Ascending aorta (tissue), 2 donors: ENCODE results near the gene STRAP. TPM values are rescaled to one million over a fixed set of nuclear protein-coding genes. Genes with fewer than 3 reads are reported as not detected.

Experiments used
- DNase-seq, 2 donors: peaks; one replicate each; pipeline ENCODE4 v3.0.0-alpha.2; 2019; ENCODE audit warnings: low spot score in 2 of 2
- H3K27ac ChIP-seq, 2 donors: fragments of 200-600 bp; sonication (generic); one replicate each; pipeline ENCODE4 v1.5.1; 2016 to 2017; ENCODE audit warnings: mild to moderate bottlenecking in 1 of 2
- H3K27me3 ChIP-seq: fragments of 200-600 bp; sonication (generic); one replicate; pipeline ENCODE4 v1.5.1; 2017
- H3K36me3 ChIP-seq, 2 donors: fragments of 200-600 bp; sonication (generic); one replicate each; pipeline ENCODE4 v1.5.1; 2016
- H3K4me1 ChIP-seq, 2 donors: fragments of 200-600 bp; sonication (generic); one replicate each; pipeline ENCODE4 v1.5.1; 2016 to 2017; ENCODE audit warnings: mild to moderate bottlenecking in 1 of 2
- H3K4me3 ChIP-seq, 2 donors: fragments of 200-600 bp; sonication (generic); one replicate each; pipeline ENCODE4 v1.5.1; 2016 to 2017; ENCODE audit warnings: mild to moderate bottlenecking in 1 of 2
- H3K9me3 ChIP-seq, 2 donors: fragments of 200-600 bp; sonication (generic); one replicate each; pipeline ENCODE4 v1.5.1; 2016
- intact Hi-C: fragments of 100-400 bp; cut with DNase I; formaldehyde crosslinking; loops from one replicate; pipeline ENCODE4 v1.15.1; 2023
- total RNA-seq: library from RNA; depleted of rRNA; stranded (reverse); fragments of >200 nt; gene quantifications from one replicate; pipeline ENCODE4 v1.1.0, GENCODE V29; 2016
- TF ChIP-seq, protein P1 (sequence below), 3 experiments: fragments of 200-600 bp in 2 of 3; fragments of 450-650 bp in 1 of 3; sonication (generic) in 2 of 3; IDR thresholded peaks; one replicate each; pipeline ENCODE4 v1.5.1; 2016 to 2019; ENCODE audit warnings: antibody characterized with exemption in 3 of 3, mild to moderate bottlenecking in 1 of 3, moderate library complexity in 1 of 3

Gene STRAP
- total RNA-seq, 1 donor from 2014 or later, result 17.1 TPM

DNA sequence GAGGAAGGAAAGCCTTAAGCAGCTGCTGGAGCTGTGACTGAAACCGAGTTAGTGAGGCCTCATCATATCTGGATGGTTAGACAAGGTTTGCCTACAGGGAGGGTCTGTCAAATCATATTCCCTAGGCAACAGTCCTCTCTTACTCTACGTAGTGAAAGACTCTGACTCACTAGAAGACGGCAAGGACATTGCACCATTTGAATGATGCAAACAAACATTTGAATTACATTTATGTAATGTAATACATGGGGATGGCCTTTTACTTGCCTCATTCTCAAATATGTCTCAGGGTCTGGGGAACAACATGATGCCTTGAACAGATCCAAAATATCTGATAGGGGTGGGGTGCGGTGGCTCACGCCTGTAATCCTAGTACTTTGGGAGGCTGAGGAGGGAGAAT lies 29.8 kb upstream of the STRAP start:
- Histone ChIP-seq H3K4me1 (peaks cover 0 to 5% of the 10 kb centered on the region in 2 donors), H3K27ac (no peak overlapping the region), H3K27me3 (no peaks in the 10 kb centered on the region), H3K36me3 (no peaks in the 10 kb centered on the region), H3K4me3 (no peak overlapping the region), H3K9me3 (no peaks in the 10 kb centered on the region)
- intact Hi-C loops, result loop anchor here (10.0 kb wide), 1 partner anchor 578 kb away; no protein-coding TSS in a partner anchor
- TF ChIP-seq, protein P1, sequence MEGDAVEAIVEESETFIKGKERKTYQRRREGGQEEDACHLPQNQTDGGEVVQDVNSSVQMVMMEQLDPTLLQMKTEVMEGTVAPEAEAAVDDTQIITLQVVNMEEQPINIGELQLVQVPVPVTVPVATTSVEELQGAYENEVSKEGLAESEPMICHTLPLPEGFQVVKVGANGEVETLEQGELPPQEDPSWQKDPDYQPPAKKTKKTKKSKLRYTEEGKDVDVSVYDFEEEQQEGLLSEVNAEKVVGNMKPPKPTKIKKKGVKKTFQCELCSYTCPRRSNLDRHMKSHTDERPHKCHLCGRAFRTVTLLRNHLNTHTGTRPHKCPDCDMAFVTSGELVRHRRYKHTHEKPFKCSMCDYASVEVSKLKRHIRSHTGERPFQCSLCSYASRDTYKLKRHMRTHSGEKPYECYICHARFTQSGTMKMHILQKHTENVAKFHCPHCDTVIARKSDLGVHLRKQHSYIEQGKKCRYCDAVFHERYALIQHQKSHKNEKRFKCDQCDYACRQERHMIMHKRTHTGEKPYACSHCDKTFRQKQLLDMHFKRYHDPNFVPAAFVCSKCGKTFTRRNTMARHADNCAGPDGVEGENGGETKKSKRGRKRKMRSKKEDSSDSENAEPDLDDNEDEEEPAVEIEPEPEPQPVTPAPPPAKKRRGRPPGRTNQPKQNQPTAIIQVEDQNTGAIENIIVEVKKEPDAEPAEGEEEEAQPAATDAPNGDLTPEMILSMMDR (IDR thresholded peaks at IDR 0.05), result no peak
- DNase-seq, result no peak

GRCh38 chr12:15853877-15854276 lies 28.3 kb upstream of the STRAP start:
- H3K4me3 ChIP-seq, result no peak overlapping the region
- no peak overlapping the region for H3K27ac ChIP-seq
- H3K27me3 ChIP-seq, result no peaks in the 10 kb centered on the region
- TF ChIP-seq, protein P1 (IDR thresholded peaks at IDR 0.05), result no peak
- peaks cover 0 to 3% of the 10 kb centered on the region in 2 donors for H3K4me1 ChIP-seq
- no peaks in the 10 kb centered on the region for H3K36me3 ChIP-seq
- no peaks in the 10 kb centered on the region for H3K9me3 ChIP-seq
- no peak for DNase-seq
- intact Hi-C loops, result loop anchor here (10.0 kb wide), 1 partner anchor 579 kb away; no protein-coding TSS in a partner anchor

GRCh38 chr12:15854916-15855315 lies 27.3 kb upstream of the STRAP start:
- H3K27me3 ChIP-seq, result no peaks in the 10 kb centered on the region
- H3K36me3 ChIP-seq, result no peaks in the 10 kb centered on the region
- no peak overlapping the region for H3K4me3 ChIP-seq
- H3K4me1 ChIP-seq, result peaks cover 0 to 3% of the 10 kb centered on the region in 2 donors
- no peak overlapping the region for H3K27ac ChIP-seq
- no peak for DNase-seq
- intact Hi-C loops, result loop anchor here (5.0 to 10.0 kb wide), 2 partner anchors 323 to 580 kb away; no protein-coding TSS in a partner anchor
- TF ChIP-seq, protein P1 (IDR thresholded peaks at IDR 0.05), result no peak
- no peaks in the 10 kb centered on the region for H3K9me3 ChIP-seq

DNA sequence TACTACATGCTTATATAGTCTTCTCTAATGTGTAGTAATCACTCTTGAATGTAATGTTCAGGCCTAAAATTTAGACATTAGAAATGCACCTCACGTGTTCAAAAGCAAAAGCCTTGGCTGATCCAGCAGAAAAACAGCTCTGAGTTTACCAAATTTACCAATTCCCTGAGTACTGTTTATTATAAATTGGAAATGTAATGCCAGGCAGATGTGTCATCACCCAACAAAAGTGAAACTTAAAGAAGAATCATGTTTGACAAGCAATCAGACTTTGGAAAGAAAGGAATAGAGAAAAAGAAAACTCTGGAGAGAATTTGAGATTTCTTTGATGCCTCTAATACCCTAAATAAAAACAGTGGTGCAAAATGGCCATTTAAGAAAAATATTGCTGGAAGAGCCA lies 26.5 kb upstream of the STRAP start:
- Histone ChIP-seq H3K27ac (no peak overlapping the region), H3K36me3 (no peaks in the 10 kb centered on the region), H3K9me3 (no peaks in the 10 kb centered on the region), H3K27me3 (no peaks in the 10 kb centered on the region), H3K4me3 (no peak overlapping the region), H3K4me1 (peaks cover 0 to 3% of the 10 kb centered on the region in 2 donors)
- TF ChIP-seq, protein P1 (IDR thresholded peaks at IDR 0.05), result no peak
- DNase-seq, result no peak
- intact Hi-C loops, result loop anchor here (1.0 to 10.0 kb wide), 3 partner anchors 265 to 581 kb away; no protein-coding TSS in a partner anchor

DNA sequence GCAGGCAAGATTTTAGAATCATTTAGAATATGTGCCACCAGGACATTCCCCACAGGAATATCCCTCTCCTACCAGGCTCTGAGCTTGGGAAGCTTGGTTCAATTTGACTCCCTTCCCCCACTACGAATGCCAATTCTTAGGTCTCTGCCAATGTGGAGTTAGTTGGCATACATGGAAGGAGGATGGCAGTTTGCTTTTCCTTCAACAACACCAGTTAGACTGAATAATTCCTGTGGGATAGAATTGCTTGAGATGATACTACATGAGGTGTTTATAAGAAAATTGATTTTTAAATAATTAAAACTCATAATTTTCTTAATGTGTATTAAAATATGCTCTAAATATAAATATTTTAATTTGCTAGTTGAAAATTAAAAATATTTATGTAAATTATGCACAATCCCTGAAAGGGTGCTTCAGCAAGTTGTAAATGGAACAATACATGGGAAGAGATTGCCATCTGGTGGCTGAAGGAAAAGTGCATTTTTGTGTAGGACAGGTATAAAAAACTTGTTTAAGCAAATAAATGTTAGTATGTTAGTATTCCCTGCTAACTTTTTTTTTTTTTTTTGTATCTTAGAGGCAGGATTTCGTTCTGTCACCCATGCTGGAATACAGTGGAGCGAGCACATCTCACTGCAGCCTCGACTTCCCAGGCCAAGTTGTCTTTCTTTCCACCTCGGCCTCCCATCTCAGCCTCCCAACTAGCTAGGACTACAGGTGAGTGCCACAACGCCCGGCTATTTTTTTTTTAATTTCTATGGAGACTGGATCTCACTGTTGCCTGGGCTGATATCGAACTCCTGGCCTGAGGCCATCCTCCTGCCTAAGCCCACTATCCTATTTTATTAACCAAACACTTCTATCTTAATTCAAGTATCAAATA lies 25.8 kb upstream of the STRAP start:
- no peaks in the 10 kb centered on the region for H3K9me3 ChIP-seq
- peaks cover 0 to 3% of the 10 kb centered on the region in 2 donors for H3K4me1 ChIP-seq
- H3K4me3 ChIP-seq, result no peak overlapping the region
- TF ChIP-seq, protein P1 (IDR thresholded peaks at IDR 0.05), result peak; percentile 71 to 84 (median 80)
- H3K27ac ChIP-seq, result no peak overlapping the region
- intact Hi-C loops, result loop anchor here (1.0 to 10.0 kb wide), 3 partner anchors 266 to 582 kb away; no protein-coding TSS in a partner anchor
- no peaks in the 10 kb centered on the region for H3K36me3 ChIP-seq
- H3K27me3 ChIP-seq, result no peaks in the 10 kb centered on the region
- peak in 1 of 2 donors; percentile 77 for DNase-seq
